ENCODE results near the gene TREML1.

DNA sequence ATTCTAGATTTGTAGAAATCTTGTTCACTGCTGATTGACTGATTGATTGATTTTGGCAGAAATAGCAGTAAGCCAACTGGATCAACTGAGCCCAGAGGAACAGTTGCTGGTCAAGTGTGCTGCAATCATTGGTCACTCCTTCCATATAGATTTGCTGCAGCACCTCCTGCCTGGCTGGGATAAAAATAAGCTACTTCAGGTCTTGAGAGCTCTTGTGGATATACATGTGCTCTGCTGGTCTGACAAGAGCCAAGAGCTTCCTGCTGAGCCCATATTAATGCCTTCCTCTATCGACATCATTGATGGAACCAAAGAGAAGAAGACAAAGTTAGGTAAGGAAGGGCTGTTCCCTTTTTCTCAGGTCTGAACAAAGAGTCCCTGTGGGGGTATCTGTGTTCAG, 31.2 kb downstream of the TREML1 start:
- TF ChIP-seq, protein P1, sequence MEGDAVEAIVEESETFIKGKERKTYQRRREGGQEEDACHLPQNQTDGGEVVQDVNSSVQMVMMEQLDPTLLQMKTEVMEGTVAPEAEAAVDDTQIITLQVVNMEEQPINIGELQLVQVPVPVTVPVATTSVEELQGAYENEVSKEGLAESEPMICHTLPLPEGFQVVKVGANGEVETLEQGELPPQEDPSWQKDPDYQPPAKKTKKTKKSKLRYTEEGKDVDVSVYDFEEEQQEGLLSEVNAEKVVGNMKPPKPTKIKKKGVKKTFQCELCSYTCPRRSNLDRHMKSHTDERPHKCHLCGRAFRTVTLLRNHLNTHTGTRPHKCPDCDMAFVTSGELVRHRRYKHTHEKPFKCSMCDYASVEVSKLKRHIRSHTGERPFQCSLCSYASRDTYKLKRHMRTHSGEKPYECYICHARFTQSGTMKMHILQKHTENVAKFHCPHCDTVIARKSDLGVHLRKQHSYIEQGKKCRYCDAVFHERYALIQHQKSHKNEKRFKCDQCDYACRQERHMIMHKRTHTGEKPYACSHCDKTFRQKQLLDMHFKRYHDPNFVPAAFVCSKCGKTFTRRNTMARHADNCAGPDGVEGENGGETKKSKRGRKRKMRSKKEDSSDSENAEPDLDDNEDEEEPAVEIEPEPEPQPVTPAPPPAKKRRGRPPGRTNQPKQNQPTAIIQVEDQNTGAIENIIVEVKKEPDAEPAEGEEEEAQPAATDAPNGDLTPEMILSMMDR (conservative IDR thresholded peaks at IDR 0.05; ENCODE audit: low read depth, low read length): no peak
- TF ChIP-seq EZH2 (IDR thresholded peaks at IDR 0.05; ENCODE audit: borderline replicate concordance, low read depth, low read length, poor library complexity, severe bottlenecking): no peak

Measured in A673 (cell line).